ENCODE measurements around the gene RALBP1.

- TF ChIP-seq CTCF (IDR thresholded peaks at IDR 0.05; ENCODE audit: low read depth, low read length, missing input control) = no peak
- no peak for TF ChIP-seq GABPA (IDR thresholded peaks at IDR 0.05 in 1 of 2, conservative IDR thresholded peaks at IDR 0.05 in 1 of 2)
- TF ChIP-seq SP1 (IDR thresholded peaks at IDR 0.05) = no peak
- TF ChIP-seq ATF3 (IDR thresholded peaks at IDR 0.05) = no peak
- no peak for TF ChIP-seq REST (IDR thresholded peaks at IDR 0.05)
- TF ChIP-seq YY1 (IDR thresholded peaks at IDR 0.05) = no peak
- TF ChIP-seq RAD21 (IDR thresholded peaks at IDR 0.05) = no peak
Measured at GRCh38 chr18:9431296-9431695, 44.0 kb upstream of the RALBP1 start.
